Measurements from ENCODE around the gene TNIK.

Gene TNIK

GRCh38 chr3:171058873-171059603 is 401.2 kb downstream of the TNIK start:
- DNase-seq = no peak

- DNase-seq = no peak
Observed at GRCh38 chr3:171058058-171058457, 402.1 kb downstream of the TNIK start.

GRCh38 chr3:171057072-171057471 is 403.1 kb downstream of the TNIK start:
- no peak for DNase-seq

GRCh38 chr3:171056528-171056927 is 403.7 kb downstream of the TNIK start:
- no peak for DNase-seq

- no peak for DNase-seq
Observed at GRCh38 chr3:171055336-171056178, 404.6 kb downstream of the TNIK start.

- no peak for DNase-seq
Observed at GRCh38 chr3:171054921-171055320, 405.3 kb downstream of the TNIK start.

- no peak for DNase-seq
Observed at GRCh38 chr3:171054231-171054630, 406.0 kb downstream of the TNIK start.

- no peak for DNase-seq
Observed at GRCh38 chr3:171049861-171050444, 410.3 kb downstream of the TNIK start.

GRCh38 chr3:171046760-171047159 is 413.4 kb downstream of the TNIK start:
- no peak for DNase-seq

- no peak for DNase-seq
Observed at GRCh38 chr3:171044835-171045793, 415.1 kb downstream of the TNIK start.

GRCh38 chr3:171044384-171044783 is 415.8 kb downstream of the TNIK start:
- DNase-seq = no peak

- no peak for DNase-seq
Observed at GRCh38 chr3:171039674-171040073, 420.5 kb downstream of the TNIK start.

- no peak for DNase-seq
Observed at GRCh38 chr3:171038342-171038741, 421.9 kb downstream of the TNIK start.

GRCh38 chr3:171028779-171029232 is 431.4 kb downstream of the TNIK start:
- no peak for DNase-seq

GRCh38 chr3:171028025-171028778 is 432.0 kb downstream of the TNIK start:
- no peak for DNase-seq

GRCh38 chr3:171026597-171027293 is 433.5 kb downstream of the TNIK start, which contains the start of gene SLC2A2:
SLC2A2 (minus strand) TSS chr3:171026720; CDS start chr3:171026670, 50 bp downstream.
- no peak for DNase-seq

GRCh38 chr3:171023566-171023965 is 436.6 kb downstream of the TNIK start:
- no peak for DNase-seq

GRCh38 chr3:171021377-171021776 is 438.8 kb downstream of the TNIK start:
- no peak for DNase-seq

- no peak for DNase-seq
Observed at GRCh38 chr3:171018156-171018935, 441.9 kb downstream of the TNIK start.
